Activated B cell treated with CpG ODN at 0.5 μM for 24 hours (primary cell): ENCODE measurements around the gene ERICH6B. TPM values are rescaled to one million over a fixed set of nuclear protein-coding genes. Genes with fewer than 3 reads are reported as not detected.

Source experiments
- ATAC-seq: fragments of 200-7000 bp; cut with Tn5 transposase; one replicate; pipeline ENCODE4 v1.10.0; 2021; ENCODE audit warnings: low read depth, mild to moderate bottlenecking, moderate library complexity
- CTCF ChIA-PET: fragments of 350-600 bp; sonication (Branson Sonifier 250); formaldehyde crosslinking; loops from one replicate; lab custom pipeline; 2021; ENCODE audit warnings: antibody characterized with exemption; lab: Charles Lee
- POLR2A ChIA-PET: fragments of 350-600 bp; sonication (Branson Sonifier 250); formaldehyde crosslinking; loops from one replicate; lab custom pipeline; 2021; ENCODE audit warnings: antibody characterized with exemption; lab: Charles Lee
- DNase-seq: peaks from one replicate; pipeline ENCODE4 v3.0.0; 2022
- H3K27ac Mint-ChIP-seq: one replicate; pipeline ENCODE4 v1.8.0; 2020; ENCODE audit warnings: mixed read lengths
- H3K27me3 Mint-ChIP-seq: one replicate; pipeline ENCODE4 v1.8.0; 2021; ENCODE audit warnings: mixed read lengths
- H3K36me3 Mint-ChIP-seq: one replicate; pipeline ENCODE4 v1.8.0; 2021; ENCODE audit warnings: low read depth, mixed read lengths
- H3K4me1 Mint-ChIP-seq: one replicate; pipeline ENCODE4 v1.8.0; 2021; ENCODE audit warnings: mixed read lengths
- H3K4me3 Mint-ChIP-seq: one replicate; pipeline ENCODE4 v1.8.0; 2020; ENCODE audit warnings: mild to moderate bottlenecking, mixed read lengths
- H3K9me3 Mint-ChIP-seq: one replicate; pipeline ENCODE4 v1.8.0; 2020; ENCODE audit warnings: mixed read lengths
- intact Hi-C: fragments of 100-400 bp; cut with micrococcal nuclease; formaldehyde crosslinking; loops from one replicate; pipeline ENCODE4 v1.15.1; 2024
- total RNA-seq: library from RNA; stranded (reverse); gene quantifications from 2 replicates; pipeline ENCODE4 v1.2.3, GENCODE V29; 2022
- TF ChIP-seq, protein P1 (sequence below): fragments of 200-600 bp; IDR thresholded peaks from one replicate; pipeline ENCODE4 v1.8.0; 2022; ENCODE audit warnings: antibody characterized with exemption, mild to moderate bottlenecking

The ERICH6B gene
- total RNA-seq, 1 donor from 2014 or later: not detected

DNA sequence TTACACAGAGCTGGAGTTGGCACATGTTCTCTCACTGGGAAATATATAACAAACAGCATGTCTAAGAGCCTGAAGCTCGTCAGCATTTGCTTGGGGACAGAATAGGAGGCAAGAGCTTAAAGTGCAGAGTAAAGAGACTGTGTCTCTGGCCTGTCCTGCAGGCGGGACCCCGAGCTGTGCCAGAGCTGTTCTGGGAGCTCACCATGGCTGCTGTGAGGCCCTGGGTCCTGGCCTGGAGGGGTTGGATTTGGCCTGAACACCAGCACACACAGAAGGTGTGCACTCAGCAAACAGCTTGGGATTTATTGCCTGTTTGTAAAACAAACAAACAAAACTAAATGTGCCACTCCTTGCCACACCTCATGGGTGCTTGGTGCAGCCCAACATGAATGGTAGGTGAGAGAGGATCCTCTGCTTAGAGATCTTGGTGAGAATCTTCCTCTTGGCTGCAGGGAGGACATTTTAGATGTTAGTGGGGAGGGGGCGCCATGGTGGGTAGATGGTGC, 60.9 kb downstream of the ERICH6B start:
- Mint-ChIP-seq H3K36me3 (no peaks in the 10 kb centered on the region), H3K9me3 (peaks cover 4% of the 10 kb centered on the region), H3K27ac (no peak overlapping the region), H3K4me1 (no peaks in the 10 kb centered on the region), H3K27me3 (peaks cover 13% of the 10 kb centered on the region), H3K4me3 (no peak overlapping the region)
- CTCF ChIA-PET: no interaction called here
- intact Hi-C loops: no loop called here
- TF ChIP-seq, protein P1, sequence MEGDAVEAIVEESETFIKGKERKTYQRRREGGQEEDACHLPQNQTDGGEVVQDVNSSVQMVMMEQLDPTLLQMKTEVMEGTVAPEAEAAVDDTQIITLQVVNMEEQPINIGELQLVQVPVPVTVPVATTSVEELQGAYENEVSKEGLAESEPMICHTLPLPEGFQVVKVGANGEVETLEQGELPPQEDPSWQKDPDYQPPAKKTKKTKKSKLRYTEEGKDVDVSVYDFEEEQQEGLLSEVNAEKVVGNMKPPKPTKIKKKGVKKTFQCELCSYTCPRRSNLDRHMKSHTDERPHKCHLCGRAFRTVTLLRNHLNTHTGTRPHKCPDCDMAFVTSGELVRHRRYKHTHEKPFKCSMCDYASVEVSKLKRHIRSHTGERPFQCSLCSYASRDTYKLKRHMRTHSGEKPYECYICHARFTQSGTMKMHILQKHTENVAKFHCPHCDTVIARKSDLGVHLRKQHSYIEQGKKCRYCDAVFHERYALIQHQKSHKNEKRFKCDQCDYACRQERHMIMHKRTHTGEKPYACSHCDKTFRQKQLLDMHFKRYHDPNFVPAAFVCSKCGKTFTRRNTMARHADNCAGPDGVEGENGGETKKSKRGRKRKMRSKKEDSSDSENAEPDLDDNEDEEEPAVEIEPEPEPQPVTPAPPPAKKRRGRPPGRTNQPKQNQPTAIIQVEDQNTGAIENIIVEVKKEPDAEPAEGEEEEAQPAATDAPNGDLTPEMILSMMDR: no peak
- DNase-seq (no peak), ATAC-seq (no peak)
- POLR2A ChIA-PET: no interaction called here

DNA sequence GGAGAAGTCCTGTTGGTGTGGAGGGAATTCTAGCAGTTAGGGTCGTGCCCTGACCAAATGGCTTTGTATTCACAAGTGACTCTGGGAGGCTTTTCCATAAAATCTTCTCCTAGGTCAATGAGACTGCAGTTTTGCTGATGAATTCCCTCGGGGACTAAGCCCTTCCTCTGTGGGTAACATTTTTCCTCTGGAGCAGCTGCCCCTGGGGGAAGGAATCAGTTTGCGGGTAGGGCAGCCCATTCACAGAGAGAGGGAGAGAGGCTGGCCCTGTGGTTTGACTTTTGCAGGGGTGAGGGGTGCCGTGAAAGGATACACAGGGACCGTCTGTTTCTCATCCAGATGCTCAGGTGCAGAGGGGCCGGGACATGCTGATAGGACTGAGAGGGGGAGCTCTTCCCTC, 67.3 kb downstream of the ERICH6B start:
- TF ChIP-seq, protein P1: no peak

DNA sequence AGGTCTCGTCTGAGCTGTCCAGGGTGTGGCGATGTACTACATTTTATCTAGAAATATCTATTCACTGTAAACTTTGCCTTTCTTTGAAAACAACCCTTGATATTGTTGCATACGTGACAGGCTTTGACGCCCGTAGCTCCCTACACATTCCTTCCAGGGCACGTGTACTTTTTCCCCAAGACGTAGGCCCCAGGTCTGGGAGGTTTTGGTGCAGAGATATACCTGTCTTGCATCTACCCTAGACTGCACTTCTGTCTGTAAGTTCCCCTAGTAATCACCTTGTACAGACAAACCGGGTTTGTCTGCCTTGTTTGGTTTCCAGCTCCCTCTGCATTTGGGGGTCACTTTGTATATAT, 69.2 kb downstream of the ERICH6B start:
- ATAC-seq: no peak
- no peak for DNase-seq
- H3K27me3 Mint-ChIP-seq: peaks cover 8% of the 10 kb centered on the region
- H3K27ac Mint-ChIP-seq: no peak overlapping the region
- no peak overlapping the region for H3K4me3 Mint-ChIP-seq
- TF ChIP-seq, protein P1: no peak
- no peaks in the 10 kb centered on the region for H3K36me3 Mint-ChIP-seq
- CTCF ChIA-PET: no interaction called here
- no peaks in the 10 kb centered on the region for H3K9me3 Mint-ChIP-seq
- H3K4me1 Mint-ChIP-seq: peaks cover 4% of the 10 kb centered on the region
- intact Hi-C loops: no loop called here
- POLR2A ChIA-PET: no interaction called here

More for the DNA sequence above, 67.3 kb downstream of the ERICH6B start:
- ChIA-PET CTCF (no interaction called here), POLR2A (no interaction called here)
- Mint-ChIP-seq H3K4me1 (peaks cover 4% of the 10 kb centered on the region), H3K27ac (no peak overlapping the region), H3K36me3 (no peaks in the 10 kb centered on the region), H3K4me3 (no peak overlapping the region), H3K27me3 (peaks cover 8% of the 10 kb centered on the region), H3K9me3 (no peaks in the 10 kb centered on the region)
- ATAC-seq (no peak), DNase-seq (no peak)
- intact Hi-C loops: no loop called here

DNA sequence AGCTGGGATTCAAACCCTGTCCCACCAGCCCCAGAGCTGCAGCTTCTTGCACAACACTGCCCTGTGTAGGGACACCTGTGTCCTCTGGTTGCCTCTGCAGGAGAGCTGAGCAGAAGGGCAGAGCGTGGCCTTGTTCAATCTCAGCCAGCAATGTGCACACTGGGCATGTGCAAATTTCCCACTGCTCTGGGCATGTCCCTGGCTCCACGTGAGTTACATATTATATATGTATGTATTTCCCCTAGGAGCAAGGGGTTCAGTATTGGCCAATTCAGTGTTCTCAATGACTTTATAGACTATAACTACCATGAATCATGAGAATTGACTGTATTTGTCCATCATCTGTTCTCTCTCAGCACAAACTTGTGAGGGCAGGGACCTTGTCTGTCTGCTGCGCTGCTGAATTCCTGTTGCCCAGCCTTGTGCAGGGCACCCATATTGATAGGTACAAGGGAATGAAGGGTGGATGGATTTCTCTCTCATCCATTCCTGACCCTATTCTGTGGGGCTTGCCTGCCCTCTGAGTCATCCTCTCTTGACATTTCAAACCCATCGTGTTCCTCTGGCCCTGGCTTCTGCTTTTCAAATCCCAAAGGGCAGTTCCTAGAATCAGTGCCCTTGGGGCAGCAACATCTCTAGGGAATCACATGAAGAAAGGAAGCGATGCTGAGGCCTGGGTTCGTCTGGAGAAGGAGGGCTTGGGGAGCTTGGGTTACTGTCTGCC, 69.7 kb downstream of the ERICH6B start:
- Mint-ChIP-seq H3K9me3 (no peaks in the 10 kb centered on the region), H3K4me3 (no peak overlapping the region), H3K27ac (no peak overlapping the region), H3K4me1 (peaks cover 4% of the 10 kb centered on the region), H3K27me3 (peaks cover 8% of the 10 kb centered on the region), H3K36me3 (no peaks in the 10 kb centered on the region)
- ChIA-PET CTCF (no interaction called here), POLR2A (no interaction called here)
- TF ChIP-seq, protein P1: no peak
- intact Hi-C loops: no loop called here
- no peak for DNase-seq
- ATAC-seq: peak; percentile 89

DNA sequence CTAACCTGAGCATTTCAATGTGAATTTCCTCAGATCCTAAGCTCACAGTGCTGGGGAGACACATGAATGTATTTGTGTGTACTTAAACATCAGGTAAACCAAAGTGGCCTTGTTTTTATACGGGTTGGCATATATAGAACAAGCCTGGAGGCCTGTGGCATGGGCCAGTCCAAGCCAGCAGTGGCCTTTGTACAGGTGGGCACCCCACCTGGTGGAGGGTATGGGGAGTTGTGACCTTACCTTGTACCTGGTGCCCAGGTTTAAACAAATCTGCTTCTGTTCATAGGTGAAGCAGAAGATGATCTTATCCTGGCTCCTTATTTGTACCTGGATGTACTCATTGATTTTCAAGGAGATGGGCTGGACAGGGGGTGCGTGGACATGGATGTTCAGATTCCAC, 71.0 kb downstream of the ERICH6B start:
- Mint-ChIP-seq H3K27ac (no peak overlapping the region), H3K9me3 (no peaks in the 10 kb centered on the region), H3K4me1 (peaks cover 4% of the 10 kb centered on the region), H3K36me3 (no peaks in the 10 kb centered on the region), H3K4me3 (no peak overlapping the region), H3K27me3 (peaks cover 8% of the 10 kb centered on the region)
- DNase-seq (no peak), ATAC-seq (no peak)
- intact Hi-C loops: no loop called here
- TF ChIP-seq, protein P1: no peak
- ChIA-PET CTCF (no interaction called here), POLR2A (no interaction called here)
